GM21737 (cell line): ENCODE data around the gene COL4A2.

Experiments used
- ATAC-seq: cut with Tn5 transposase; IDR thresholded peaks from one replicate; pipeline ENCODE4 v1.9.1; 2021; ENCODE audit warnings: mild to moderate bottlenecking, moderate library complexity; ENCODE audit not compliant: unreplicated experiment

The COL4A2 gene

DNA sequence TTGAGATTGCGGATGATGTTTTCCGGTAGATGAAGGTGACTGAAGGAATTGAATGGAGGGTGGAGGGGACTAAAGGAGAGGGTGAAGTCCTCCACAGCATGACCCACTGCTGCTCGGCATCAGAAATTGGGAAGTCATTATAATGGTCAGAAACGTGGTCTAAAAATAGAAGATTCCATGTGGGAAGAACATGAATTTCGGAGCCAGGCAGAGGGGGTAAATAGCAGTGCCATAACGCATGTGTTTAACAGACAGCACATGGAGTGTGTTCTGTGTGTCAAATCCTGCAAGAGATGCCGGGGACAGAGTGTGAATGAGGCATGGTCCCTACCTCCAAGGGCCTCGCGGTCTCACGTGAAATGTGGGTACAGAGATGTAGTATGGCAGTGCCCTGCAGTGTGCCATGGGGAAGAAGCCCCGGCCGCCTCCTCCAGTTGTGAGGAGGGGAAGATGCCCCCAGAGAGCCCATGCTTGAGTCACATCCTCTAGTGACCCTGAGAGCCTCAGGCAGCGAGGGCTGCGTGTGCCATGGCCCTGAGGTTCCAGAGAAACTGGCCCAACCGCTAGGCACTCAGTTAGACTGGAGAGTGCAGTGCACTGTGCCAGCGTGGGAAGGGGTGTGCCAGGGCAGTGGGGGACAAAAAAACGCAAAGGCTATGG, 106.1 kb downstream of the COL4A2 start:
- ATAC-seq = no peak

DNA sequence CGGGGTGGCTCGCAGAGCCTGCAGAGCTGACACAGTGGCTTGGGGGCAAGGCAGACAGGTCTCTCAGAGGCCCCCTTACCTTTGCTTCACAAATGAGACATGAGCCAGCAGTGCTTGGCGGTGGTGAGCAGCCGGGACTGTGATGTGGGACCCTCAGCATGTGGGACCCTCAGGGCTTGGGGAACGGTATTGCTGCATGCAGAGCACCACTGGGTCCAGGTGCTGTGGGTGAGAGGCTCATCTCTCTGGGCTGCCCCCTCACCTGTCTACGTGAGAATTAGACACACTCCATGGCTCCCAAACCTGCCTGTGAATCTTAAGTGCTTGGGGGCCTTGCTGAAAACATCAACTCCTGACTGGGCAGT, 106.6 kb downstream of the COL4A2 start:
- ATAC-seq = no peak

DNA sequence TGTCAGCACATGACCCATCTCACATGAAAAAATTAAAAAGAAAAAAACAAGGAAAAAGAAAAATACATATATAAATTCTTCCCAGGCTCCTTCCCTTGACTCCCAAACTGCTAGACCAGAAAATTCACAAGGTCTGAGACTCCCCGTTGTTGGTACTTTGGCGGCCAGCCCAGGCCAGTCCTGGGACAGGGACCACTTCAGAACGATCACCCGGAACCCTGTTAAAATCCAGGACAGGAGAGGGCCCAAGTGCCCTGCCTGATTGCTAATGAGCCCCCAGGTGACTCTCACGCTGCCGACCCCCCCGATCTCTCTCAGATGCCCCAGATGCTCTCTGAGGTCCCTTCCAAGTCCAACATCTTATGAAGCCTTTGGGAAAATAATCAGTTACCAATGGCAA, 107.2 kb downstream of the COL4A2 start:
- ATAC-seq = no peak

DNA sequence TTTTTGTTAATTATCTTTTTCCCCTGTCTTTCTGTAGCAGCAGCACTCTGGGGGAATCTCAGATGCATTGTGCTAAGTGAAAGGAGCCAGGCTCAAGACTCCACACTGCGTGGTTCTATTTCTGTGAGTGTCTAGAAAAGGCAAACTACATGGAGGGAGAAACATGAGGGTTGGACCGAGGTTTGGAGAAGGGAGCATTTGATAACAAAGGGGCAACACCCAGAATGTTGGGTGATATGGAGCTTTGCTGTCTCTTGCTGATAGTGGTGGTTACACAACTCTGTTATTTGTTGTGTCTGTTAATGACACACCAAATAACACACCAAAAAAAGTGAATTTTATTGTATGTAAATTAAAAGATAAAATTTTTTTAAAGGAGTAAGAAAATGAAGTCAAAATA, 107.8 kb downstream of the COL4A2 start:
- no peak for ATAC-seq

DNA sequence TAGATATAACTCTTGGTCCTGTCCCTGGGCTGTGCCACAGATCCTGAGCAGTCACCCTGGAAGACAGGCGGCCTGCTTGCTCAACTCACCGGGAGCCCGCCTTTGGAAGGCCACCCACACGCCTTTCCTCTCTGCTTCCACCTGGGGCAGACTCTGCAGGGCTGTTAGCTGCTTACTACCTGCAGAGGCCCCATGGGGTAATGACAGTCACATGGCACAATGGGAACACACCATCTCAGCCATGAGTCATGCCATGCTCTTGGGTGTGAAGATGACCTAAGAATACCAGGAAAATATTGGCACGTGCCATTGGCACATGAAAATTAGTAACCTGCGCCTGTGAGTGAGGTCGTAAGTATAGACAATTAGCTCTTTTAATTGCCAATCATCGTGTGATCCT, 108.6 kb downstream of the COL4A2 start:
- ATAC-seq = no peak

DNA sequence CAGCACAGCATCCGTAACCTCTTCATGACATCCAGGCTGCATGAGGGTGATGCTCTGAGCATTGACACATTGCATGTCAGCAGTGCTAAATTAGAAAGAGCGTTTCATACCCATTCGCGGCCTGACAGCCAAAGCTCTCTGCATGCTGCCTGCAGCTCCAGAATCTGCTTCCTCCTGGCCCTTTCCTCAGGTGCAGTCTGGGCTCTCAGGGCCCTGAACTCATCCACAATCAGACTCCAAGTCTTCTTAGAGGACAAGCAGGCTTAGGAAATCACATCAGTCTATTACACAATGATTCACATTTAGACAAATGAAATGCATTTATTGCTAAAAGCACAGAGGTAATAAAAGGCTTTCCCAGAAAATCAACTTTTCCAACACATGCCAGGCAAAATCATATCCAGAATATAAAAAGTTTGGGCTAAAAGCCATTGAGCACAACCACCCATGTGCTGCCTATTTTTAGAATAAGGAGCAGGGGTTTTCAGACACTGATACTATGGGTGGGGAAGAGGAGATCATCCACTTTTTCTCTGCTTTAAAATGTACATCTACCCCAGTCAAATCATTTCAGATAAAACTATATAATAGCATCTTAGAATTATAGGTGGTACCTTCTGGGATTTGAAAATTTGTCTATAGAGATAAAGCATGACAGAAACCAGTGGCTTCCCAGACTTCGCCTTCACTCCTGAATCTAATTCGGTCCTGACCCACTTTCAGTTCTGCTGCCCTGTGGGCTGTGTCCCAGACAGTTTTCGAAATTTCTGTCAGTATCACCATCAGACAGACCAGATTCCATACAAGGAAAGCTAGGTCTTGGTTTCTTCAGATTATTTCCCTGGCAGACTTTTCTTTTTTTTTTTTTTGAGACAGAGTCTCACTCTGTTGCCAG, 109.3 kb downstream of the COL4A2 start:
- ATAC-seq = no peak

DNA sequence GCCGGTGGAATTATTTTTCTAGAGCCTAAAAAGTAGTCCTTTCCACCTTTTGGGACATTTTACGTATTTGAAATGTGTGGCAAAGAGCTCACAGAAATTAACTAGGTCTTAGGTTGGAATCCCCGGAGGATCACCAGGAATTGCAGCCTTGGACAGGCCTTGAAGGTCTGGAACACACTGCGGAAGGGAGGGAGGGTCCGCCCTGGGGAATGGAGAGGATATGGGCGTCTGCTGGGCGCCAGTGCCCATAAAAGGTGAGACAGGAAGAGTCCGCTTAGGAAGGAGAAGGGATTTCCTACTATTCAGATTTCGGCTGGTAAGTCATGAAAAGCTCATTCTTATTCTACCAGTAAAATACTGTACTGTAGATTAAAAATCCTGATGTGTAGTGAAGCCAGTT, 111.9 kb downstream of the COL4A2 start:
- ATAC-seq = no peak

DNA sequence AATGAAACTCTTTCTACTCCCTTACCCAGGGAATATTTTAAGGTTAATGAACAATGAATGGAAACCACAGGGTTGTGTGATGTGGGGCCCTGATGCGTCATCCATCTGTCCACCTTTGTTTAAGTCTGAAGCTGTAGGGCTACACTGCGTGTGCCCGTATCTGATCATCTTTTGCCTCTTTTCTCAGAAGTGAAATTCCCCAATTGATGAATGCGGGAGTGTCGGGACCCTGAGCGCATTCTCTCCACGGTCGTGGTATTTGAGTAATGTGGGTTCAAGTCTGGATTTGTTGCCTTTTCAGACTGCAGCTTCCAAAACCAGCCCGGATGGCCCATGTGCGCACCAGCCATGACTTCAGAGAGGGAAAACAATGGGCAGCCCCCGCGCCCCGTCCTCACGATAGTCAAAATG, 112.3 kb downstream of the COL4A2 start:
- ATAC-seq = no peak

DNA sequence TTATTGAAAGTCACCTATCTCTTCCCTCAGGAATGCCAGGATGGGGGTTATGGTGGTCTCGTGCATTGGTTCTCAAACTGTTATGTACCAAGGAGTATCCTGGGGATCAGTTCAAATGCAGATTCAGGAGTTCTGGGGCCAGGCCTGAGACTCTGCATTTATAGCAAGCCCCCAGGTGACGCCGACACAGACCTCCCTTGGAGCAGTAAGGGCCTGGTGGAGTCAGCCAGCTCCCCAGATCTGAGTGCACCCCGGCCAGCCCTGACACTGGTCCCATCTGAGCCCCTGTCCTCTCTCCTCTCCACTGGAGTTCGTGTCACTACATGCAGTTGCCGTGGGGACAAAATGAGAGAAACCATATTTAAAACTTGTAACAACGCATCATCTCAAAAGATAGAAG, 112.9 kb downstream of the COL4A2 start:
- no peak for ATAC-seq

DNA sequence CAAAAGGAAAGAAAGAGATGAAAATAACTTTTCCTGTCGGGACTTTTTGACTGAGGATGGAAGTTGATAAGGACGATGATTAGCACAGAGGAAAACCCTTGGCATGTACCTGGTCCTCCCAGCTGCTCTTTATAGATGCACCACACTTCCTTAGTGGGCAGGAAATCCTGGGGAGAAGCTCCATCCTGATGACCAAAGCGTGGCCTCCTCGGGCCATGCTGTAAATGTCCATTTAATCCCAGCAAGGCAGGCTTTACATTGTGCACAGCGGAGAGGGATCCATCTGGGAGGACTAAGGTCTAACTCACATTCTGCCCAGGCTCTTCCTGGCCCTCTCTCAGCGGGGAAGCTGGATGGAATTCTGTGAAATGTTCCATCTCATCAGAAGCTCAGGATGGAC, 113.5 kb downstream of the COL4A2 start:
- ATAC-seq = no peak

DNA sequence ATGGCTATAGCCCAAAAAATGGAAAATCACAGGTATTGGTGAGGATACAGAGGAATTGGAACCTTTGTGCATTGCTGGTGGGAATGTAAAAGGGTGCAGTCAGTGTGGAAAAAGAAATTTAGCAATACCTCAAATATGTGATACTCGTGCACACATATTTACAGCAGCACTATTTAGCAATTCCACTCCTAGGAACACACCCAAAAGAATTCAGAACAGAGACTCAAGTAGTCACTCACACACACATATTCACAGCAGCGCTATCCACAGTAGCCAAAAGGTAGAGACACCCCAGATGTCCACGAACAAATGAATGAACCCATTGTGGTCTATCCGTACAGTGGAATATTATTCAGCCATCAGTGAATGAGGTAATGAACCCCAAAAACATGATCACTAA, 114.0 kb downstream of the COL4A2 start:
- no peak for ATAC-seq

DNA sequence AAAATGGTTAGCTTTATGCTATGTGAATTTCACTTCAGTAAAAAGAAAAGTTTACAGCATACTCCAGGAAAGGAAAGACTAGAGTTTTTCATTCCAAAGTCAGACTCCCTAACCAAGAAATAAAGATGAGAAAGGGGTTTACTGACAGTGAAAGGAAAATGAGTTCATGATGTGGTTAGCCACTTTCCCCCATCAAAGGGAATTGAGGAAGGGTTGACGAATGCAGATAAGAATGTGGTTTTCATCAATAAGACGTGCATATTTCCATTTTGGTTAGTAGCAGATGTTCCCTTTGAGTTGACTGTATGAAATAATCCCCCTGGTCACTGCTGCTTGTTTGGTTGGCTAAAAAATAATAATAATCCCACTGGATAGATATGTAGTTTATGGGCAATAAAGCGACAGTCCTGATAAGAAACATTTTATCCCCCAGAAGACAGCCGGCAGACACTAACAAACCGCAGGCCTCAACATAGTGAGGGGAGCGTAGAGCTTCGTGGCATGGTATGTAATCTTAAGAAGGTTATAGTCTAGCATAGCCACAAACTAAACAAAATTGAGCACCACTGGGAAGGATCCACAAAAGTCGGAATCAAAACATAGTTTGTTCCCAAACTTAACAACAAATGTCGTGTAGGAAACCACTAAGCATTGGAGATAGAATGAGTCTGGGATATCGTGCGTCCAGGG, 114.8 kb downstream of the COL4A2 start:
- ATAC-seq = no peak

DNA sequence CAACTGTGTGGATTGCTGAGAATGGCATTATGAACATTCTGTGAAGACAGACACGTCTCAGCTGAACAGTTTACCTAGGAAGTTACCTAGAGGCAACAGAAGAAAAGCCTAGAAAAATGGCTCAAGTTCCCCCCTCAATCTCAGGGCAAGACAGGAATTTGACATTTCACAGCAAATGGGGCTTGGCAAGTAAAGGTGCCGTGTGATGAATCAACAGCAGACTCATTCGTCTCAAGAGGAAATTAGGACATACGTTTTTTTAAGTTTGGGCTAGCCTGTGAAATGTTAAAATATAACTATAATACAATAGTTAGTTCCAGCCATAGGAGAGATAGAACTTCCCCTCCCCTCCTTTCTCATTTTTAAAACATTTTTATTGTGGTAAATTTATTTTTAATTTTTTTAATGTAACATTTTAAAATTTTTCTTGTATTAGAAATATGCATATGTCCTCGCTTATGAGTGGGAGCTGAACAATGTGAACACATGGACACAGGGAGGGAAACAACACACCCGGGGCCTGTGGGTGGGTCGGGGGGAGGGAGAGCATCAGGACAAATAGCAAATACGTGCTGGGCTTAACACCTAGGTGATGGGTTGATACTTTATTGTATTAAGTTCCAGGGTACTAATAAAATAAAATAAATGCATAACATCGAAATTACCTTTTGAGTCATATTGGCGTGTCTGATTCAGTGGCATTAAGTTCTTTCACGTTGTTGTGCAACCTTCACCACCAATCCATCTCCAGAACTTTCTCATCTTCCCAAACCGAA, 116.0 kb downstream of the COL4A2 start:
- ATAC-seq = no peak

DNA sequence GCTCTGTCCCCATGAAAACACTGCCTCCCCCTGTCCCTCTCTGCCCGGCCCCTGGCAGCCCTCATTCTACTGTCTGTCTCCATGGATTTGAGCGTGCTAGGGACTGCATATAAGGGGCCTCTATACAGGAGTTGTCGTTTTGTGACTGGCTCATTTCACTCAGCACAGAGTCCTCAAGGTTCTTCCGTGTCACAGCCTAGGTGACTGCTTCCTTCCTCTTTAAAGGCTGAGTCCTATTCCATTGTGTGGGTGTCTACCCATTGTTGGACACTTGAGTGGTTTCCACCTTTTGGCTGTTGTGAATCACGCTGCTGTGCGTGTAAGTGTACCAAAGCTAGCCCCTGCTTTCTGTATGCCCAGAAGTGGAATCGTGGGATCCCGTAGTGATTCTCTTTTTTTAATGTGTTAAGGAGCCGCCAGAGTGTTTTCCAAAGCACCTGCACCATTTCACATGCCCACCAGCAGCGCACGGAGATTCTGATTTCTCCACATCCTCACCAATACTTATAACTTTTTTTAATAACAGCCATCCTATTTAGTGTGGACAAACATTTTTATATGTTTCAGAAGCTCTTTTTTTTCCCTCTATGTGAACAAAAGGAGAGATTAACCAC, 116.7 kb downstream of the COL4A2 start:
- no peak for ATAC-seq

DNA sequence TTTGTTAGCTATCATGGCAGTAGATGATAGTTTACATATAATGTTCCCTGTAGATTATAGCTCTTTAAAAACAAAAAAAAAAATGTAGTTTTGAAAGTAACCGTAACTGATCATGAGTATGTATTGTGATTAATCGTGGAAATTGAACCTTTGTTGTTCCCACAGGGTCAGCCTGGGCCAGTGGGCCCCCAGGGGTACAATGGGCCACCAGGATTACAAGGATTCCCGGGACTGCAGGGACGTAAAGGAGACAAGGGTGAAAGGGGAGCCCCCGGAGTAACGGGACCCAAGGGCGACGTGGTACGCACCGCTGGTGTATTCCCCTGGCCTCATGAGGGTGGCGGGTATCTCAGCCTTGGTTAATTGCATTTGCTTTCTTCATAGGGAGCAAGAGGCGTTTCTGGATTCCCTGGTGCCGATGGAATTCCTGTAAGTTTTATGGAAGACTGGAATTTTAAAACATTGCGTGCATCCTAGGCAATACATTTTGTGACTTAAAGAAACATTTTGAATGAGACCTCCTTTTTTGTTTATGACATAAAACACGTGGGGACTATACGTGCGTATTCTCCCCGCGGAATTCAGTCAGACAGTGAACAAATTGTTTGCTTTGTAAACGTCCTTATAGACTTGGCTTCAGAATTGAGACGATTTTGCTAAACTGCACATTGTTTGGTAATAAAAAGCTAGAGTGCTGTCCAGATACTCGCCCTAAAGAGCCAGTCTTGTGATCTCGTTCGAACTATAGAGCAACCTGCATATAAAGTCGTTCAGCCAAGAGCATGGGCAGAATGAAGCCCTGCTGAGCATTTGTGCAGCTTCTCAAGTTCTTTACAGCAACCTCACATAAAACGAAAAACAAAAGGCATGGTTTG, 117.7 kb downstream of the COL4A2 start:
- no peak for ATAC-seq

DNA sequence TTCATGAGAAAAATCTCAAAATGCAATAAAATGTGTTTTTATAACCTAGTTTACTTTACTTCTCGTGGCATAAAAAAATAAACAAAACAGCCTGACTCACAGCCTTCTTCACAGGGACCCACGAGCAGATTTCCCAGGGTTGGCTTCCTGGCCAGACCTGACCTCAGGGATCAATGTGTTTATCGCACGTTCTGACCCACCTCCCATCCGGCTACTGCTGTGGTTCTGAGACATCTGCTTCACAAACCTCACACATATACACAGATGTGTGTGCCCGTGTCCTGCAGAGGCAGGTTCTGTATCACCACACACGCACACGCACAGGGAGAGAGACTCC, 118.3 kb downstream of the COL4A2 start:
- no peak for ATAC-seq

DNA sequence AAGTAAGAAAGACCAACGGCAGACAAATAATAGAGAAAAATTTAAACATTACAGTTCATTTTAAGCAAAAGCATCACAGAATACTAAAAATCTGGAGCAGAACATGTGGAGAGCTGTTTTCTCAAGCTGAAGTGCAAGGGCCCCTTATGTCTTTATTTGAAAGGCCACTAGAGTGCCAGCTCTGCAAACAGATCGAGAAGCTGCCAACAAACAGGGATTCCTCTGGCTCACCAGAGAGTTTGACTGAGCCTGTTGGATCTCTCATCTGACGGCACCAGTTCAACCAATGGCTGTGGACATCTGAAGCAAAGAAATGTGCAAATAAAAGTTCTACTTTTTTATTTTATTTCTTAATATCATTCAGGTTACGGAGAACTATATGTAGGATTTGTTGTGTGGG, 119.7 kb downstream of the COL4A2 start:
- no peak for ATAC-seq

DNA sequence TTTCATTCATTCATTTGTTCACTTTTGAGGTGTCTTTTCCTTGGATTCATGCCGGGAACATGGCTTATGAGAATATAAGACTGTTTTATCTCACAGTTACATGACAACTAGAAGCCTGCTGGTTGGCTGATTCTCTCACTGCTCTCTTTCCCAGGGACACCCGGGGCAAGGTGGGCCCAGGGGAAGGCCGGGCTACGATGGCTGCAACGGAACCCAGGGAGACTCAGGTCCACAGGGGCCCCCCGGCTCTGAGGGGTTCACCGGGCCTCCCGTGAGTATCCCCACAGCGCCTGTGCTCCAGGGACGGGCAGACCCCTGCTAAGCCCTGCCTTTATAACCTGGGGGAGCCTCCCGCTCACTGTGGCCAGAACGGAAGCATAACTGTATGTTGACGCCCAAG, 121.2 kb downstream of the COL4A2 start:
- no peak for ATAC-seq

DNA sequence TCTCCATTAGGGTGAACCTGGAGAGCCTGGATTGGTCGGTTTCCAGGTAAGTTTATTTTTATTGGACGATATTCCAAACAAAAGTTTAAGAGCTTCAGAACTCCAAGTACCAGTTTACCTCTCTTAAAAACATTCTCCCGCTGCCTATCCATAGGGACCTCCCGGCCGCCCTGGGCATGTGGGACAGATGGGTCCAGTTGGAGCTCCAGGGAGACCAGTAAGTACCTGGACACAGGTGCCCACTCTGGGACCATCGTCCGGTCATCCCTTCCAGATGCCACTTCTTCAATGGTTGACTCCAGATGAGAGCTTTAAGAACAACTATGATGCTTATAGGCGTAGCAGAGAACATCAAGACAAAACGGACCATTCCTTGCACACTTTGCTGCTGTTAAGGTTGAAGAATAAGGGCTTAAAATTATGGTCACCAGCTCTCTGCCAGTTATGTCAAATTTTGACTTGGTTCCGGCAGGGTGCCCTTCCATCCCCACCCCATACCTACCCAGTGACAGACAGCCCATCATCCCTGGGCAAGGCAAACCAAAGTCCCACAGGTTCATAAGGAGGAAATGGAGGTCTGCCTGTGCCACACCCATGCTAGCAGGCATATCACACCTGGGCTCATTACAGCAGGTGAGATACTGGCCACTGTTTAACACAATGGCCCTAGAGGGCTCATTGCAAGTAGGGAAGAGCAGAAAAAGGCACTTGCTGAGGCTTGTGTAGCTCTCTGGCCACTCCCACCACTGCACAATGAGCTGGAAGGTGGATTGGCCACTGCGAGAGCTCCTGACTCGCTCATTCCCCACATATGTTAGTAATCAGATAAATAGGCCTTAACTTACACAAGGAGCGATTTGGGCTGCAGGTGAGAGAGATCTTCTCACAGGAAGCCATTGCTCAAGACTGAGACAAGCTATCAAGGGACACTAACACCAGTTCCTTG, 123.6 kb downstream of the COL4A2 start:
- no peak for ATAC-seq
